Stimulated activated CD8-positive, alpha-beta memory T cell treated with anti-CD3 and anti-CD28 coated beads, Interleukin-7, amount 100 ng/mL, for 1 hour (primary cell): Measurements from ENCODE around the gene PCNT.
"Not testable (repeated sequence)": the region's sequence is repeated elsewhere in the genome, so short reads cannot be mapped to it uniquely, and the experiment has no call there.

Experiments
- DNase-seq, 2 donors: peaks; one replicate each; pipeline ENCODE4 v3.0.0-alpha.2; 2020; ENCODE audit warnings: low read depth in 2 of 2

The PCNT gene

DNA sequence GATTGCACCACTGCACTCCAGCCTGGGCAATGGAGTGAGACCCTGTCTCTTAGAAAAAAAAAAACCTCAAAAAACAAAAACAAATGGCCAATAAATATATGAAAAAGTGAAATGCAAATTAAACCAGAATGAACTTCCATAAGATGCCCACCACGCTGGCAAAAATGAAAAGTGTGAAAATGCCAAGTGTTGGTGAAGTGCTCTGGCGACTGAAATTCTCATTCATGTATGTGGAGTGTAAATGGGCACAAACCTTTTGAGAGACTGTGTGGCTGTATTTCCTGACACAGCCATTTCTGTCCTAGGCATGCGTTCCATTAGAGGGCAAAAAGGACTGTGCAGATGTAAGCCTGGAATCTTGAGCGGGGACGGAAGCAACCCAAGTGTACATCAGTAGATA, 19.5 kb upstream of the PCNT start:
- DNase-seq = no peak

GRCh38 chr21:46304955-46305354, 19.0 kb upstream of the PCNT start:
- DNase-seq = no peak

DNA sequence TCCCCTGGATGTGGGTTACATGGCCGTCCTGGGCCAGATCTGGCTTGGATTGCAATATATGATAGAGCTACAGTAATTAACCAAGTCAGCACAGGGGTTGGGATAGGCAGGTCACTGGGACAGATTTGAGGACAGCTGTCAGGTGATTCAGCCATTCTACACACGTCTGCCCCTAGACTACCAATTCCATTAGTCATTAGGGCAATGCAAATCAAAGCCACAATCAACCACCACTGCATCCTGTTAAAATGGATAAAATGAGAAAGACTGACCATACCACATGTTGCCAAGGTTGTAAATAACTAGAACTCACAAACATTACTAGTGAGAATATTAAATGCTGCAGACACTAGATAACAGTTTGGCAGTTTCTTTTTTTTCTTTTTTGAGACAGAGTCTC, 16.3 kb upstream of the PCNT start:
- DNase-seq = no peak

DNA sequence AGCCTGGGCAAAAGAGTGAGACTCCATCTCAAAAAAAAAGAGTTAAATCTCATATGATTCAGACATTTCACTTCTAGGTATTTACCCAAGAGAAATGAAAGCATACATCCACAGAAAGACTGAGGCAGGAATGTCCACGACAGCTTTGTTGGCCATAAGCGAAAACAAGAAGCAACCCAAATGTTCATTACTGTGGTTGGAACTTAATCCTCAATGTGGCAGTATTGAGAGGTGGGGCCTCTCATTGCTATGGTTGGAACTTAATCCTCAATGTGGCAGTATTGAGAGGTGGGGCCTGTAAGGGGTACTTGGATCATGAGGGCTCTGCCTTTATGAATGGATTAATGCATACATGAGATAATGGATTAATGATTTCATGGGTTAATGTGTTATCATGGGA, 15.5 kb upstream of the PCNT start:
- DNase-seq = no peak

- not testable (repeated sequence) for DNase-seq
Observed at GRCh38 chr21:46310260-46310659, 13.7 kb upstream of the PCNT start.

DNA sequence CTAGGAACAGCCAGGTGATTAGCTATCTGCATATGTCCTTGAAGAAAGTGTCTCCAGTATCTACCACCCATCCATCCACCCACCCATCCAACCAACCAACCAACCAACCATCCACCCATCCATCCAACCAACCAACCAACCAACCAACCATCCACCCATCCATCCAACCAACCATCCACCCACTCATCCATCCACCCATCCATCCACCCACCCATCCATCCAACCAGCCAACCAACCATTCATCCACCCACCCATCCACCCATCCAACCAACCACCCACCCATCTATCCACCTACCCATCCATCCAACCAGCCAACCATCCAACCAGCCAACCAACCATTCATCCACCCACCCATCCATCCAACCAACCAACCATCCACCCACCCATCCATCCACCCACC, 12.4 kb upstream of the PCNT start:
- no peak for DNase-seq

GRCh38 chr21:46312949-46313348, 11.0 kb upstream of the PCNT start:
- no peak for DNase-seq

- DNase-seq = no peak
Observed at GRCh38 chr21:46314441-46315020, 9.4 kb upstream of the PCNT start.

DNA sequence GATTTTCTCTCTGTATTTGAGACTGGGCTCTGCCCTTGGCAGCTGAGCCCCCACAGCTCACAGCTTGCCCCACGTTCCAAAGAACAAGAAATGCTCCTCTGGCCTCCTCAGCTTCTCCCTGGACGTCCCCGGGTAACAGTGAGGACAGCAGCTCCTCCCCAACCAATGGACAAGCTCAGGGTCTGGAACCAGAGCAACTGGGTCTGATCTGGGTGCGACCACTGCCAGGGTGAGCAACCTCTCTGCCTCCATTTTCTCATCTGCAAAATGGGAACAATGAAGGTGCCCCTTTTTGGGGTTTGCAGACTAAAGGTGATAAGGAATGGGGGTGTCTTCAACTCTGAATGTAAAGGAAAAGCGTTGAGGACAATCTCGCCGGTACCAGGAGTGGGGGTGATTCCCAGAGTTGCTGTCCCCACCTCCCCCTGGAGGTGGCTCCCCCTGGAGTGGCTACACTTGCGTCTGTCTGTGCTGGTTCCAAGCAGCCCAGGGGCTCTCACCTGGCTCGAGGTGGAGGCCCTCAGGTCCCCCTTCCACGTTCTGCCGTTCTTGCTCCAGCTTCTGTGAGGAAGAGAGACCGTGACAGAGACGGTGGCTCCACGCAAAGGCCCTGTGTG, 7.1 kb upstream of the PCNT start:
- no peak for DNase-seq

- no peak for DNase-seq
Observed at GRCh38 chr21:46317710-46318463, 6.1 kb upstream of the PCNT start.

DNA sequence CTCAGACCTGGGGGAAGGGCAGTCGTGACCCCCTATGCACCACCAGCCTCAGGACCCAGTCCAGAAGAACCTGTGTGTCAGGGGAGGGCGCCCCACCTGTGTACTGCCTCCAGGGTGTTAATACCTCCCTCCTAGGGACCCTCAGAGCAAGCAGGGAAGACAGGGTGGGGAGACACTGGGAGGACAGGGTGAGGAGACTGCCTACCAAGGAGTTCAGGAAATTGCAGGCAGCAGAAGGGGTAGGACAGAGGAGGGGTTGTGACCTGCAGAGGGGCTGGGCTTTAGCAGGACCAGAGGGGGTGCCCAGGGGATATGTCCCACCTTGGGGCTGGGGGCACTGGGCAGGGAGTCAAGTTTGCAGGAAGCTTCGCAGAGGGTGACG, 5.5 kb upstream of the PCNT start:
- DNase-seq = no peak

- DNase-seq = no peak
Observed at GRCh38 chr21:46319186-46319585, 4.8 kb upstream of the PCNT start.

DNA sequence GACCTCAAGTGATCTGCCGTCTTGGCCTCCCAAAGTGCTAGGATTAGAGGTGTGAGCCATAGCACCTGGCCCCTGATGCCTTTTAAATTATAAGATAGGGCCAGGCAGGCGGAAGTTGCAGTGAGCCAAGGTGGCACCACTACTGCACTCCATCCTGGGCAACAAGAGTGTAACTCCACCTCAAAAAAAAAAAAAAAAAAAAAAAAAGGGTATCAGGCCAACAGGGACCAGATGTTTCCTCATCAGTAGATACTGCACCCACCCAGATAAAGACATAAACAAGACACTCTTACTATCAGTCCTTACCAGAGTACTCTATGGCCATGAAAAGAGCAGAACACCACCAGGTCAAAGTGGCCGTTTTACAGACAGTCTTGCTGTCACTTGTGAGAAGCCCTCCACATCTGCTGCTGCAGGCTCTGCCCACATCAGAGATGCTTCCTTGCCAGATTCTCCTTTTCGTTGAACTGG, 3.6 kb upstream of the PCNT start:
- DNase-seq = no peak

DNA sequence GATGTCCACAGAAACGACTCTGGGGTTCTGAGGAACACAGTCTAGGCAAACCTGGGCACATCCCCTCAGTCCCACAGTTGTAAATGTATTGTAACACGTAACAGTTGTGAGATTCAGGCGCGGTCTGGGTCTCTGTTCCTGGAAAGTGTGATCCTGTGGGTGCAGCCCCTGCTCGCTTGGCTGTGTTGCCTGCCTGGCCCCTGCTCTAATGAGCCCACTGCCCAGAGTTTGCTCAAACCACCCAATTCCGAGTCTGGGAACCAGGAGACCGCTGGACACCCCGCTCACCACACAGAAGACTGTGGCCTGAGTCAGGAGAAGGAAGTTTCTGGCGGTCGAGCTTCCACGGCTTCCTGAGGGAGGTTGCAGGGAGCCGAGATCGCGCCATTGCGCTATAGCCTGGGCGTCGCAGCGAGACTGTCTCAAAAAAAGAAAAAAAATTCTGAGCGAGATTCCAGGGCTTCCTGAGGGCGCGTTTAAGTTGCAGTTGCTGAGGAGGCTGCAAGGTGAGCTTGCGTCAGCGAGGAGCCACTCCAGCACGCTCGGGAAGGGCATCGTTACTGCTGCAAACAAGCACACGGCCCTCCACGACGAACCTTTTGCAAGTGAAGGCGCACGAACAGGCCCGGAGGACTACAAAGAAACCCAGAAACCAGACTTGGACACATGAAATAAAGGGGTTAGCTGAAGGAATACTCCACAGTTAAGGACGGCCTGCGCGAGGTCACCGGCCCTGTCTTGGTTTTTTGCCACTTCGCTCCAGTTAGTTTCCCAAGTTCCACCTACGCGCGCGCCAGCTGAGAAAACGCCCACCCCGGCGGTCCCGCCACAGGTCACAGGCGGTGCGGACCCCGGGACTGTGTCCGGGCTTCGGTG, 1.4 kb upstream of the PCNT start:
- no peak for DNase-seq

- DNase-seq = no peak
Observed at GRCh38 chr21:46323227-46323709, 688 bp upstream of the PCNT start.

DNA sequence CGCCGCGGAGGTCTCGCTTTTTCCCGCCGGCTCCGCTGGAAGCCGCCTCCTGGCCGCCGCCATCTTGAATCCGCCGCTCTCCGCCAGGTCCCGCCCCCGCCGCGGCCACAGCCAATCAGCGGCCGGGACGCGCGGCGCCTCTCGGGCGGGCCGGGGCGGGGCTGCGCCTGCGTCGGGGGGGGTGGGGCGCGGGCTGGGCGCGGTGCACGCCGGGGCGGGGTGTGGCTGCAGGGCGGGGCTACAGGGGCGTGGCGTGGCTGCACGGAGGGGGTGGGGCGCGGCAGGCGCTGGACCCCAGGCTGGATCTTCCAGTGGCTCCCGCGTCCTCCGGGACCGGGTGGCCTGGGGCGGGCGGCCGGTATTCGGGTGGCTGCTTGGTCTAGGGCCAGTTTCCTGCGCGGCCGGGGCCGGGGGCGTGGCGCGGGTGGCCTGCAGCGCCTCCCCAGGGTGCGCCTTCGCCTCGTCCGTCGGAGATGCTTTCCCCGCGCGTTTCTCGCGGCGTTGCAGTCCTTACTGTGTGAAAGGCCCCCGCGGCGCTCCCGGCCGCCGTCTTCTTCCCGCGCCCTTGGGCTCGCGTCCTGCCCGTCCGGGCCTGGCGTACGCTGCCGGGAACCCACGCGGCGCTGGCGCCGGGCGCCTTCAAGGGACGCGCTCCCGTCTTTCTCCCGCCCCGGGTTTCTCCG, 575 bp downstream of the PCNT start:
- peak; percentile 76 to 78 for DNase-seq

GRCh38 chr21:46325073-46325912, 1.3 kb downstream of the PCNT start:
- DNase-seq = no peak

- DNase-seq = no peak
Observed at GRCh38 chr21:46326110-46326703, 2.3 kb downstream of the PCNT start.

DNA sequence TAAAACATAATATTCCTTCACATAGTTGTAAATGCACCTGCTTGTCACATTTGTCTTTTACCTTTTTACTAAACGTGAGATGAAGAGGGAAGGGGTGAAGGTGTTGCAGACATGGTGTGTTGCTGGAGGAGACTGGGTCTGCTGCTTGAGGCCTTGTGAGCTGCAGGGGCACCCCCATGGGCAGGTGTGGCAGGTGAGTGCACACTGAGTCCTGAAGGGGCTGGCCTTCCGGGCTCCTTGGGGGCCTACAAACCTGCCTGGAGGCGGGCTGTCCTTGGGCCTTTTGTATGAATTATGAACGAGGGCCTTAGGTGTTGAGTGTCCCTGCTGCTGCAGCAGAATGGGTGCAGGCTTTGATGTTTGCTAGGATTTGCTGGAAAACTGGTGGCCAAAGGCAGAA, 3.8 kb downstream of the PCNT start:
- DNase-seq = no peak

- no peak for DNase-seq
Observed at GRCh38 chr21:46328151-46328550, 4.2 kb downstream of the PCNT start.
